DMS114 treated with DMSO at 0.1 percent for 48 hours (cell line): ENCODE results near the gene COL6A2.

Experiments used
- DNase-seq: peaks from one replicate; lab custom pipeline; 2025; ENCODE audit not compliant: unreplicated experiment; lab: John Stamatoyannopoulos, UW

The COL6A2 gene

DNA sequence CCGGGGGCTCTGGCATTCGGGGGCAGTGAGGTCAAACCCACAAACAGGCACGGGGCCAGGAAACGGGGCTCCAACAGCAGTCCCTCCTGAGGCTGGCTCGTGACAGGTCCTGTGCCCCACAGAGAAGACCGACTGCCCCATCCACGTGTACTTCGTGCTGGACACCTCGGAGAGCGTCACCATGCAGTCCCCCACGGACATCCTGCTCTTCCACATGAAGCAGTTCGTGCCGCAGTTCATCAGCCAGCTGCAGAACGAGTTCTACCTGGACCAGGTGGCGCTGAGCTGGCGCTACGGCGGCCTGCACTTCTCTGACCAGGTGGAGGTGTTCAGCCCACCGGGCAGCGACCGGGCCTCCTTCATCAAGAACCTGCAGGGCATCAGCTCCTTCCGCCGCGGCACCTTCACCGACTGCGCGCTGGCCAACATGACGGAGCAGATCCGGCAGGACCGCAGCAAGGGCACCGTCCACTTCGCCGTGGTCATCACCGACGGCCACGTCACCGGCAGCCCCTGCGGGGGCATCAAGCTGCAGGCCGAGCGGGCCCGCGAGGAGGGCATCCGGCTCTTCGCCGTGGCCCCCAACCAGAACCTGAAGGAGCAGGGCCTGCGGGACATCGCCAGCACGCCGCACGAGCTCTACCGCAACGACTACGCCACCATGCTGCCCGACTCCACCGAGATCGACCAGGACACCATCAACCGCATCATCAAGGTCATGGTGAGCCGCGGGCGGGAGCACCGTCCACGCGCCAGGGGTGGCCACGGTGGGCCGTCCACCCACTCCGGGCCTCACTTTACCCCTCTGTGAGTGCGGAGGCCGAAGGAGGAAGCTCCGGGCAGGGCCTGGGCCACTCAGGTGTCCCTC, 14.2 kb downstream of the COL6A2 start:
- DNase-seq: no peak

GRCh38 chr21:46112725-46113215, 14.9 kb downstream of the COL6A2 start:
- no peak for DNase-seq

DNA sequence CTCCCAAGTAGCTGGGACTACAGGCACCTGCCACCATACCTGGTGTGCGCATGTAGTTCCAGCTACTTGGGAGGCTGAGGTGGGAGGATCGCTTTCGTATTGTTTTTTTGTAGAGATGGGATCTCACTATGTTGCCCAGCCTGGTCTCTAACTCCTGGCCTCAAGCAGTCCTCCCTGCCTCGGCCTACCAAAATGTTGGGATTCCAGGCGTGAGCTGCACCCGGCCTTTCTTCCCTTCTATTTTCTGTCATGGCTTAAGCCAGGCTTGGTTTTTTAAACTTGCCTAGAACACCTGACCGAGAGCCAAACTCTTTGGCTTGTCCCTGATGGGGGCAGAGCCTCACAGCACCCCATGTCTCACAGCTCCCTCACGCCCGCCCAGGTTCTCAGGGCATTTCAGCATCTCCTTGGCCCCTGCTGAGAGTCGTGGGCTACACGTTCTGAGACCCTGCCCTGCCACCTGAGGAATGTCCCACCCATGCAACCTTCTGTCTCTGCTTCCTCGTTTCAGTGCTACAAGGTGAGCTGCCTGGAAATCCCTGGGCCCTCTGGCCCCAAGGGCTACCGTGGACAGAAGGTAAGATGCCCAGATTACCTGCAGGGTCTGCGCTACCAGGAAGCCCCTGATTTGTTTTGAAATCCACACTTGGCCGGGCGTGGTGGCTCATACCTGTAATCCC, 15.7 kb downstream of the COL6A2 start:
- no peak for DNase-seq

- DNase-seq: no peak
Observed at GRCh38 chr21:46114963-46115362, 17.1 kb downstream of the COL6A2 start.

- DNase-seq: no peak
Observed at GRCh38 chr21:46115441-46116188, 17.7 kb downstream of the COL6A2 start.

DNA sequence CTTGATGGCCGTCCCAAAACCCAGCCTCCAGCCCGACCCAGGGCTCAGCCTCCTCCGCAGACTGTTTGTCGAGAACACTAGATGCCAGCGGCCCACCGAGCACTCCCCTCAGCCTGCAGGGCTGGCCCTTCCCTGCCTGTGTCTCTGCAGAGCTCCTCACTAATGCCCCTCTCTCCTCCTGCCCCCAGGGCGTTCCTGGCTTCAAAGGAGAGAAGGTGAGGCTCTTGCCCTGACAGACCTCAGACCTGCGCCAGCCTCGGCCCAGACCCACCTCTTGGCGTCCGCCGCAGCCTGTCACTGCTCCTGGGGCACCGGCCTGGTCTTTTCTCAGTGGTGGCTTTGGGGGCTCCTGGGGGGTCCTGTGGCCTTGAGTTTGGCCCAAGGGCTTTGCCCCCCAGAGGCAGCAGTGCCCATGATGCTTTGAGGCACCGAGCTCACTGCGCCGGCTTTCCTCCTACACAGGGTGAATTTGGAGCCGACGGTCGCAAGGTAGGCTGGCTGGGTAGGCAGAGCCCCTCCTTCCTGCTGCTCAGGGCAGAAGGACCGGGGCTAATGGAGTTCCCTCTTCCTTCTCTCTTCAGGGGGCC, 18.4 kb downstream of the COL6A2 start:
- DNase-seq: no peak

DNA sequence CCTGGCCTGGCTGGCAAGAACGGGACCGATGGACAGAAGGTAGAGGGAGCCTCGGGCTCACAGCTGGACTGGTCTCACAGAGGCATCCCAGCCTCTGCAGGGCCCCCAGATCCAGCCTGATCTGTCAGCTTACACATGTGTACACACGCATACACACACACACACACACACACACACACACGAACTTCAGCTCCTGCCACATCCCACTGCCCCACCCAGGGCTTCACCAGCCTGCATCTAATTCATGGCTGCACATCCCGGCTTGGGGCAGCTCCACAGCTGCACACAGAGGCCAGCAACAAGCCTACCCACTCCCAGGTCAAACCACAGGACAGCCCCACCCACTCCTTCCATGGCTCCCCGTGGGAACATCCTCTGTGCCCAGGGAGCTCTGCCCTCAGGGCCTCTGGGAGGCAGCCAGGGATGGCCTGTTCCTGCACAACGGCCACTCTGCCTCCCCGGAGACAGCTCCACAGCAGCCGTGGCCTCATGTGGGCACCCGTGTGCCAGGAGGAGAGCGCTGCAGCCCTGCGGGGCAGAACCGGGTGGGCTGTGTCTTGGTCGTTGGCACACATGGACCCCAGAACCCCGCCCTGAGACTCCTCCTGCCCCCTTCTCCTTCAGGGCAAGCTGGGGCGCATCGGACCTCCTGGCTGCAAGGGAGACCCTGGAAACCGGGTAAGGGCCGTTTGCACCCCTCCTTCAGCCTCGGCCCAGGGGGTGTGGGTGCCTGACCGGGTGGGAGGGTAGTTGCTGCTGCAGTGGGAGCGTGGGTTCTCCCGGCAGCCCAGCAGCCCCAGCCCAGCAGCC, 19.1 kb downstream of the COL6A2 start:
- DNase-seq: no peak

GRCh38 chr21:46117586-46118315, 19.8 kb downstream of the COL6A2 start:
- DNase-seq: no peak

GRCh38 chr21:46118316-46119143, 20.6 kb downstream of the COL6A2 start:
- no peak for DNase-seq

- DNase-seq: no peak
Observed at GRCh38 chr21:46119144-46119636, 21.3 kb downstream of the COL6A2 start.

GRCh38 chr21:46119637-46120271, 21.8 kb downstream of the COL6A2 start:
- no peak for DNase-seq

- DNase-seq: no peak
Observed at GRCh38 chr21:46120301-46121285, 22.7 kb downstream of the COL6A2 start.

DNA sequence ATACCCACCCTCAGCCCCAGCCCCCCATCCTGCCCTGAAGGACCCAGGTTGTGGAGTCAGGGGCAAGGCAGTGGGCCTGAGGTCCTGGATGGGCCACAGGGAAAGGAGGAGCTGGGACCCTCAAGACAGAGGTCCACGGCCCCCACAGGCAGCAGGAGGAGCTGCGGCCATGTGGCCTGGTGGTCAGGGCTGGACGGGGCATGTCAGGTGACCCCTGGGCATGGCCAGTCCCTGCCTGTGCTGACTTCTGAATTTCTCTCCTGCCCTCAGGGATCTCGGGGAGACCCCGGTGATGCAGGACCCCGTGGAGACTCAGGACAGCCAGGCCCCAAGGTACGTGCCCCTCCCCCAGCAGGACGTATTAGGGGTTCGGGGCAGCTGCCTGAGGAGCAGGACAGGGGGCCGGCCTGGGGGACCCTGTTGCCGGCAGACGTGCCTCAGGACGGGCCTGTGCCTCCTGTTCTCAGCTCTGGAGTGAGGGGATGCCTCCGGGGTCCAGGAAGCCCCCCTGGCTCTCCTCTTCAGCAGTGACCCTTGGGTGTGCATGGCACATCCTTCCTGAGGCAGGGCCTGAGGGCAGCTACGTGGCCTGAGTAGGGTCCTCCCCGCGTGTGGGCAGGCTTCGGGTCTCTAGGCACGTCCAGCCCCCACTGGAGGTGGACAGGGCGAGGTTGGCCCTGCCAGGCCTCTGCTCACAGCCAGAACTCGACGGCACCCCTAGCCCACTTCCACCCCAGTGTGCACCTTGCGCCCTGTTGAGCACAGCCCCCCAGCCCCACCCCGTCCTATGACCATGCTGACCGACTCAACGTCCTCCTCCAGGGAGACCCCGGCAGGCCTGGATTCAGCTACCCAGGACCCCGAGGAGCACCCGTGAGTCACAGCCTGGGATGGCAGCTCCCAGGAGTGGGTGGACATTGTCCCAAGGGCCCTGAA, 23.6 kb downstream of the COL6A2 start:
- DNase-seq: no peak

- DNase-seq: no peak
Observed at GRCh38 chr21:46122237-46122671, 24.3 kb downstream of the COL6A2 start.

GRCh38 chr21:46122758-46123683, 25.1 kb downstream of the COL6A2 start:
- DNase-seq: no peak
